Left lobe of liver (tissue), 2 donors: ENCODE results near the gene CRB3. TPM values are rescaled to one million over a fixed set of nuclear protein-coding genes. Genes with fewer than 3 reads are reported as not detected.

Experiments used
- ATAC-seq: fragments of 200-7000 bp; cut with Tn5 transposase; one replicate; pipeline ENCODE4 v1.9.1; 2020; ENCODE audit warnings: mild to moderate bottlenecking, moderate library complexity
- DNase-seq: peaks from one replicate; pipeline ENCODE4 v3.0.0-alpha.2; 2020; ENCODE audit warnings: low spot score
- total RNA-seq: library from RNA; stranded (reverse); gene quantifications from one replicate; pipeline ENCODE4 v1.2.1, GENCODE V29; 2021
- donor health status: DM: no; HTN: no; CAD: no; lungs with moderate emphysema.
- donor health status: DM: no; HTN: yes; CAD: no.

Gene CRB3
- total RNA-seq, 1 donor from 2014 or later, result 25.9 TPM

GRCh38 chr19:6431891-6432290, 32.2 kb upstream of the CRB3 start:
- no peak for DNase-seq
- ATAC-seq, result no peak

- ATAC-seq (no peak), DNase-seq (no peak)
These were observed 30.9 kb upstream of the CRB3 start for GRCh38 chr19:6433165-6433564.

- no peak for ATAC-seq
These were observed 30.4 kb upstream of the CRB3 start, which contains the start of gene SLC25A41 for GRCh38 chr19:6433663-6434062. Gene SLC25A41, minus strand, starts transcription at chr19:6433763. Its CDS starts 70 bp downstream, at chr19:6433693.

GRCh38 chr19:6439743-6440142, 24.3 kb upstream of the CRB3 start:
- ATAC-seq (no peak), DNase-seq (no peak)

More at GRCh38 chr19:6433663-6434062, 30.4 kb upstream of the CRB3 start, which contains the start of gene SLC25A41:
- DNase-seq, result no peak

- ATAC-seq, result no peak
These were observed 23.2 kb upstream of the CRB3 start for GRCh38 chr19:6440905-6441304.

GRCh38 chr19:6442087-6442688, 21.9 kb upstream of the CRB3 start:
- DNase-seq (no peak), ATAC-seq (no peak)

More at GRCh38 chr19:6440905-6441304, 23.2 kb upstream of the CRB3 start:
- DNase-seq, result no peak

- no peak for ATAC-seq
- DNase-seq, result no peak
These were observed 20.1 kb upstream of the CRB3 start for GRCh38 chr19:6443986-6444385.

GRCh38 chr19:6446452-6446851, 17.6 kb upstream of the CRB3 start:
- ATAC-seq, result no peak
- DNase-seq, result no peak

- ATAC-seq, result no peak
- DNase-seq, result no peak
These were observed 16.0 kb upstream of the CRB3 start for GRCh38 chr19:6448045-6448444.

- DNase-seq (no peak), ATAC-seq (no peak)
These were observed 13.9 kb upstream of the CRB3 start for GRCh38 chr19:6450166-6450565.

GRCh38 chr19:6451583-6452222, 12.4 kb upstream of the CRB3 start:
- ATAC-seq (no peak), DNase-seq (no peak)

- ATAC-seq, result no peak
These were observed 11.9 kb upstream of the CRB3 start for GRCh38 chr19:6452223-6452614.

GRCh38 chr19:6452899-6453298, 11.2 kb upstream of the CRB3 start:
- DNase-seq, result no peak
- ATAC-seq, result no peak

More at GRCh38 chr19:6452223-6452614, 11.9 kb upstream of the CRB3 start:
- no peak for DNase-seq

- ATAC-seq (no peak), DNase-seq (no peak)
These were observed 10.0 kb upstream of the CRB3 start for GRCh38 chr19:6453951-6454565.

- ATAC-seq, result no peak
- DNase-seq, result no peak
These were observed 8.1 kb upstream of the CRB3 start for GRCh38 chr19:6455924-6456323.

- ATAC-seq, result no peak
- DNase-seq, result no peak
These were observed 5.9 kb upstream of the CRB3 start for GRCh38 chr19:6457958-6458694.

GRCh38 chr19:6458695-6459261, 5.3 kb upstream of the CRB3 start:
- ATAC-seq (peak; percentile 61), DNase-seq (peak; percentile 74)

- DNase-seq, result peak; percentile 80
- peak; percentile 70 for ATAC-seq
These were observed 4.6 kb upstream of the CRB3 start, which contains the start of gene SLC25A23 for GRCh38 chr19:6459262-6460098. Gene SLC25A23, minus strand, starts transcription at chr19:6459792. Its CDS starts 164 bp downstream, at chr19:6459628.

GRCh38 chr19:6460099-6460884, 3.8 kb upstream of the CRB3 start:
- DNase-seq (peak; percentile 97), ATAC-seq (peak; percentile 81)
